H1 (cell line): ENCODE data around the gene LCE1D. TPM values are rescaled to one million over a fixed set of nuclear protein-coding genes. Genes with fewer than 3 reads are reported as not detected.

Experiments used
- CTCF ChIA-PET: fragments of 300-600 bp; sonication (Branson Sonifier 250); formaldehyde crosslinking; loops from one replicate; lab custom pipeline; 2021; ENCODE audit not compliant: partially characterized antibody; lab: Charles Lee
- POLR2A ChIA-PET: fragments of 300-600 bp; sonication (Branson Sonifier 250); formaldehyde crosslinking; loops from one replicate; lab custom pipeline; 2021; ENCODE audit warnings: inconsistent platforms; ENCODE audit not compliant: partially characterized antibody; lab: Charles Lee
- DNase-seq, 2 experiments: peaks; one replicate each; pipeline versions ENCODE4 v3.0.0 to v3.0.0-alpha.2; 2010 to 2022; ENCODE audit warnings: low spot score in 2 of 2, low read depth in 1 of 2, mixed read lengths in 1 of 2
- FAIRE-seq: peaks from 2 replicates; lab custom pipeline; 2011; peaks lifted over from hg19 to GRCh38; lab: Jason Lieb, UNC
- H2AFZ ChIP-seq: 2 replicates; pipeline ENCODE4 v1.8.1; 2012; ENCODE audit warnings: low read length, inconsistent platforms
- H2AK5ac ChIP-seq: 2 replicates; pipeline ENCODE4 v1.6.1; 2013; ENCODE audit warnings: low read depth, low read length
- H2BK120ac ChIP-seq: replicated peaks from 2 replicates; pipeline ENCODE3; 2013; ENCODE audit warnings: low read depth, low read length, inconsistent platforms
- H2BK12ac ChIP-seq: 2 replicates; pipeline ENCODE4 v1.6.1; 2013; ENCODE audit warnings: low read depth, low read length
- H2BK15ac ChIP-seq: 2 replicates; pipeline ENCODE4 v1.6.1; 2013; ENCODE audit warnings: low read length
- H2BK20ac ChIP-seq: 2 replicates; pipeline ENCODE4 v1.6.1; 2013; ENCODE audit warnings: low read length
- H2BK5ac ChIP-seq: 2 replicates; pipeline ENCODE4 v1.6.1; 2013; ENCODE audit warnings: low read depth, low read length
- H3K14ac ChIP-seq: 2 replicates; pipeline ENCODE4 v1.6.1; 2013; ENCODE audit warnings: inconsistent platforms; ENCODE audit not compliant: insufficient read length
- H3K18ac ChIP-seq: 2 replicates; pipeline ENCODE4 v1.6.1; 2013; ENCODE audit warnings: low read length; ENCODE audit errors: extremely low read depth
- H3K23ac ChIP-seq: 2 replicates; pipeline ENCODE4 v1.6.1; 2013; ENCODE audit warnings: inconsistent platforms; ENCODE audit not compliant: insufficient read length
- H3K23me2 ChIP-seq: 2 replicates; pipeline ENCODE4 v1.6.1; 2013; ENCODE audit warnings: low read depth, low read length
- H3K27ac ChIP-seq: 2 replicates; pipeline ENCODE4 v1.6.1; 2011; ENCODE audit warnings: low read depth, low read length, inconsistent platforms
- H3K27me3 ChIP-seq, 4 experiments: replicated peaks in 1 of 4; 1 replicate in 1 of 4; 2 replicates in 3 of 4; pipeline versions ENCODE4 v1.6.1 to v1.8.1; 2011 to 2013; ENCODE audit warnings: low read length in 3 of 4, mild to moderate bottlenecking in 3 of 4, inconsistent platforms in 2 of 4, mixed read lengths in 2 of 4, moderate library complexity in 1 of 4; ENCODE audit not compliant: control insufficient read depth in 3 of 4, insufficient read depth in 3 of 4; ENCODE audit errors: extremely low read depth in 1 of 4
- H3K36me3 ChIP-seq, 4 experiments: 2 replicates each; pipeline versions ENCODE4 v1.6.1 to v1.8.1; 2011 to 2013; ENCODE audit warnings: mild to moderate bottlenecking in 4 of 4, low read length in 3 of 4, moderate library complexity in 2 of 4, control low read depth in 1 of 4, inconsistent platforms in 1 of 4; ENCODE audit not compliant: insufficient read depth in 4 of 4, control insufficient read depth in 2 of 4
- H3K4ac ChIP-seq: replicated peaks from 2 replicates; pipeline ENCODE3; 2013; ENCODE audit warnings: low read length, low read depth, mixed read lengths, inconsistent platforms; ENCODE audit not compliant: insufficient read length
- H3K4me1 ChIP-seq, 4 experiments: replicated peaks in 1 of 4; 1 replicate in 1 of 4; 2 replicates in 3 of 4; pipeline versions ENCODE4 v1.6.1 to v1.8.1; 2011 to 2013; ENCODE audit warnings: low read length in 3 of 4, inconsistent platforms in 2 of 4, mixed read lengths in 1 of 4; ENCODE audit not compliant: insufficient read depth in 4 of 4, control insufficient read depth in 3 of 4
- H3K4me2 ChIP-seq, 2 experiments: 2 replicates each; pipeline versions ENCODE4 v1.6.1 to v1.8.1; 2011 to 2013; ENCODE audit warnings: low read depth in 2 of 2, low read length in 2 of 2, control low read depth in 1 of 2, inconsistent platforms in 1 of 2, mild to moderate bottlenecking in 1 of 2; ENCODE audit not compliant: insufficient read depth in 1 of 2
- H3K4me3 ChIP-seq, 4 experiments: fragments of 200-600, 300-600 bp in 1 of 4; sonication (generic), shearing (Covaris generic), sonication (Bioruptor Twin) in 1 of 4; 2 replicates each; pipeline versions ENCODE4 v1.5.1 to v1.8.1; 2011 to 2016; ENCODE audit warnings: low read length in 4 of 4, low read depth in 3 of 4, control low read depth in 2 of 4, inconsistent platforms in 2 of 4, mild to moderate bottlenecking in 2 of 4, mixed read lengths in 1 of 4, moderate library complexity in 1 of 4; ENCODE audit not compliant: insufficient read depth in 2 of 4; ENCODE audit errors: extremely low read depth in 1 of 4
- H3K56ac ChIP-seq: replicated peaks from 2 replicates; pipeline ENCODE3; 2013; ENCODE audit warnings: low read depth, mild to moderate bottlenecking, mixed read lengths, low read length, inconsistent platforms; ENCODE audit not compliant: insufficient read length
- H3K79me1 ChIP-seq: 2 replicates; pipeline ENCODE4 v1.6.1; 2013; ENCODE audit warnings: low read depth, low read length, control low read depth
- H3K79me2 ChIP-seq, 2 experiments: 2 replicates each; pipeline versions ENCODE4 v1.6.1 to v1.8.1; 2012 to 2013; ENCODE audit warnings: low read length in 2 of 2, mild to moderate bottlenecking in 2 of 2, inconsistent platforms in 1 of 2; ENCODE audit not compliant: insufficient read depth in 2 of 2, control insufficient read depth in 1 of 2
- H3K9ac ChIP-seq, 4 experiments: replicated peaks in 1 of 4; 1 replicate in 1 of 4; 2 replicates in 3 of 4; pipeline versions ENCODE4 v1.6.1 to v1.8.1; 2011 to 2013; ENCODE audit warnings: low read depth in 3 of 4, low read length in 3 of 4, control low read depth in 2 of 4, mild to moderate bottlenecking in 2 of 4, moderate library complexity in 2 of 4, inconsistent platforms in 1 of 4; ENCODE audit errors: extremely low read depth in 1 of 4
- H3K9me3 ChIP-seq, 2 experiments: 2 replicates each; pipeline versions ENCODE4 v1.6.1 to v1.8.1; 2012 to 2013; ENCODE audit warnings: mild to moderate bottlenecking in 2 of 2, moderate library complexity in 2 of 2, control low read depth in 1 of 2, inconsistent platforms in 1 of 2, low read depth in 1 of 2, low read length in 1 of 2, mixed read lengths in 1 of 2; ENCODE audit not compliant: insufficient read depth in 2 of 2
- H4K20me1 ChIP-seq, 2 experiments: replicated peaks in 1 of 2; 2 replicates each; pipeline versions ENCODE3 to v1.8.1; 2011 to 2013; ENCODE audit warnings: inconsistent platforms in 2 of 2, low read length in 2 of 2, mild to moderate bottlenecking in 1 of 2; ENCODE audit not compliant: insufficient read depth in 2 of 2, control insufficient read depth in 1 of 2
- H4K5ac ChIP-seq: 2 replicates; pipeline ENCODE4 v1.6.1; 2013; ENCODE audit warnings: low read length, low read depth, mixed read lengths, inconsistent platforms; ENCODE audit not compliant: insufficient read length
- H4K8ac ChIP-seq: 2 replicates; pipeline ENCODE4 v1.8.0; 2013; ENCODE audit warnings: mild to moderate bottlenecking, moderate library complexity, low read length, inconsistent platforms; ENCODE audit not compliant: insufficient read depth; ENCODE audit errors: extremely low read depth
- H4K91ac ChIP-seq: replicated peaks from 2 replicates; pipeline ENCODE3; 2013; ENCODE audit warnings: low read length, mixed read lengths, inconsistent platforms; ENCODE audit not compliant: insufficient read length
- CHD2 ChIP-seq: IDR thresholded peaks from 2 replicates; pipeline ENCODE4 v1.6.1; 2012; ENCODE audit warnings: low read length, improper control_type of control experiment
- CTBP2 ChIP-seq: IDR thresholded peaks from 2 replicates; pipeline ENCODE4 v1.7.0; 2011; ENCODE audit warnings: borderline replicate concordance, mild to moderate bottlenecking, moderate library complexity, mixed read lengths, low read length; ENCODE audit not compliant: insufficient read depth, insufficient read length
- FOSL1 ChIP-seq: IDR thresholded peaks from 2 replicates; pipeline ENCODE4 v1.6.1; 2011; ENCODE audit warnings: mild to moderate bottlenecking, low read depth, low read length, moderate library complexity; ENCODE audit not compliant: insufficient read depth
- PHF8 ChIP-seq: fragments of 200-600 bp; sonication (generic); conservative IDR thresholded peaks from 2 replicates; pipeline ENCODE4 v1.7.1; 2012; ENCODE audit warnings: low read depth, mild to moderate bottlenecking, inconsistent platforms, low read length, moderate library complexity
- WGBS, 2 experiments: shearing (Covaris generic) in 1 of 2; methylation state at CpG; one replicate each; pipeline versions ENCODE4 v1.1.6 to v1.1.7; 2013 to 2015; ENCODE audit warnings: low lambda C conversion rate in 2 of 2, mixed read lengths in 2 of 2, inconsistent platforms in 1 of 2, low coverage in 1 of 2, missing lambda C conversion rate in 1 of 2; ENCODE audit not compliant: insufficient replicate concordance in 2 of 2, insufficient coverage in 1 of 2, insufficient read length in 1 of 2; ENCODE audit errors: extremely low coverage in 1 of 2, missing lambda C conversion rate in 1 of 2; 5-methylcytosine and 5-hydroxymethylcytosine counted together
- polyA plus RNA-seq, 7 experiments: library from polyadenylated mRNA; depleted of rRNA in 3 of 7; stranded (reverse) in 5 of 7; unstranded in 2 of 7; fragments of >200 nt in 5 of 7; fragments of 200-250 nt in 2 of 7; gene quantifications; 1 replicate in 5 of 7; 2 replicates in 1 of 7; 4 replicates in 1 of 7; pipeline versions ENCODE4 v1.2.1 to v1.2.3, GENCODE V29; 2011 to 2013; ENCODE audit warnings: missing spikeins in 2 of 7, mixed read lengths in 2 of 7
- total RNA-seq: library from RNA; stranded (reverse); fragmentation: NEBNext Ultra II Directional; extraction: Animal tissue kit (Norgen Biotek cat#: 25700); gene quantifications from 2 replicates; pipeline ENCODE4 v1.2.1, GENCODE V29; 2021

The LCE1D gene
- total and polyA plus RNA-seq, 2 of the 8 experiments (the other 6 are each of a cell fraction or from before 2014, with no cell fraction given), result not detected

DNA sequence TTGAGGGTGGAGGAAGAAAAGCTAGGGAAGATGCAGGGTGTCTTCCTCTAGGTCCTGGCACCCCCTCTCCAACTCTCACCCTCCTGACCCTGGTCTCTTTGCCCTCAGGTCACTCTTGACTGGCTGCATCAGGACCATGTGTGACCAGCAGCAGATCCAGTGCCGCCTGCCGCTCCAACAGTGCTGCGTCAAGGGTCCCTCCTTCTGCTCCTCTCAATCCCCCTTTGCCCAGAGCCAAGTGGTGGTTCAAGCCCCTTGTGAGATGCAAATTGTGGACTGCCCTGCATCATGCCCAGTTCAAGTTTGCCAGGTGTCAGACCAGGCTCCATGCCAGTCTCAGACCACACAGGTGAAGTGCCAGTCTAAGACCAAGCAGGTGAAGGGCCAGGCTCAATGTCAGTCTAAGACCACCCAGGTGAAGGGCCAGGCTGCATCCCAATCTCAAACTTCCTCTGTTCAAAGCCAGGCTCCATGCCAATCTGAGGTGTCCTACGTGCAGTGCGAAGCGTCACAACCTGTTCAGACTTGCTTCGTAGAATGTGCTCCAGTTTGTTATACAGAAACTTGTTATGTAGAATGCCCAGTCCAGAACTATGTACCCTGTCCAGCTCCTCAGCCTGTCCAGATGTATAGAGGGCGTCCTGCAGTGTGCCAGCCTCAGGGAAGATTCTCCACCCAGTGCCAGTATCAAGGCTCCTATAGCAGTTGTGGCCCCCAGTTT, 36.9 kb upstream of the LCE1D start:
- FAIRE-seq (no peak), DNase-seq (no peak)
- Histone ChIP-seq H3K4me2 (no peak overlapping the region), H3K4me1 (no peaks in the 10 kb centered on the region), H3K4ac (no peak overlapping the region), H4K91ac (no peak overlapping the region), H3K79me1 (no peaks in the 10 kb centered on the region), H4K8ac (no peak overlapping the region), H3K56ac (no peak overlapping the region), H2BK15ac (no peak overlapping the region), H3K18ac (no peak overlapping the region), H3K23ac (no peak overlapping the region), H3K14ac (no peak overlapping the region), H2AK5ac (no peak overlapping the region), H2BK12ac (no peak overlapping the region), H3K23me2 (no peaks in the 10 kb centered on the region), H3K36me3 (no peaks in the 10 kb centered on the region), H3K9me3 (peaks cover 81 to 88% of the 10 kb centered on the region in 2 experiments), H2AFZ (no peak overlapping the region), H3K27me3 (no peaks in the 10 kb centered on the region), H2BK5ac (no peak overlapping the region), H3K79me2 (no peaks in the 10 kb centered on the region), H2BK120ac (no peak overlapping the region), H3K4me3 (no peak overlapping the region), H4K20me1 (no peaks in the 10 kb centered on the region), H2BK20ac (no peak overlapping the region), H4K5ac (no peak overlapping the region), H3K27ac (no peak overlapping the region), H3K9ac (no peak overlapping the region)
- POLR2A ChIA-PET, result no interaction called here
- CTCF ChIA-PET, result no interaction called here
- 82% methylated on average over 6 of the region's 8 CpGs; no CpG with 5 or more reads in 1 of the 2 experiments for WGBS, 2 experiments
- no peak for TF ChIP-seq FOSL1
- TF ChIP-seq PHF8, result no peak
- no peak for TF ChIP-seq CHD2
- TF ChIP-seq CTBP2, result no peak
